MM.1S (cell line): ENCODE measurements around the gene CREB5.

ENCODE experiments used
- CTCF ChIP-seq: fragments of 300-600 bp; sonication (generic); IDR thresholded peaks from 2 replicates; pipeline ENCODE4 v1.5.1; 2016; ENCODE audit warnings: antibody characterized with exemption, low read length, mixed read lengths
- EZH2 ChIP-seq: fragments of 300-600 bp; sonication (generic); optimal IDR thresholded peaks from 2 replicates; pipeline ENCODE3; 2017; ENCODE audit warnings: low read depth, mild to moderate bottlenecking, antibody characterized with exemption, low read length, mixed read lengths
- EZH2phosphoT487 ChIP-seq: fragments of 300-600 bp; sonication (generic); IDR thresholded peaks from 2 replicates; pipeline ENCODE4 v1.6.1; 2018; ENCODE audit warnings: antibody characterized with exemption, low read length

DNA sequence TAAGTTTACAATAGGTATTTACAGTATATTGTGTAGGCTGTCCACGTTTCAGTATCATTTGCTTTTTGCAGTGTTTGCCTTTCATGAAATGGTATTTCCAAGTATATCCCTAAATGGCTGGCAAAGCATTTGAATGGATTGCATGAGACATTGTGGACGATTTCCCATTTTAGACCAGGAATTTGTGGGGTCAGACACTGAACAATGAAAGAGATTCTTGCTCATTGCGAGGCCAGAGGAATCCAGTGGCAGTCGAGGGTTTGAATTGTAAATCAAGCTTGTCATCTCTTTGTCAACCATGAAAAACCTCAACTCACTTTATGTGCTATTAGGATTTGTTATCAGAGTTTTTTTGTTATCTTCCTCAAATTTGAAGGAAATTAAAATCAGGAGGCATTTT lies 70.8 kb downstream of the CREB5 start:
- TF ChIP-seq CTCF (no peak), EZH2 (no peak), EZH2phosphoT487 (no peak)
